Peyer's patch (tissue), 4 donors: ENCODE measurements around the gene CLNK.

ENCODE experiments used
- CTCF ChIP-seq, 6 experiments: fragments of 450-650 bp in 4 of 6; fragments of 200-600 bp in 2 of 6; sonication (generic) in 1 of 6; IDR thresholded peaks; one replicate each; pipeline ENCODE4 v1.5.1; 2017 to 2019; ENCODE audit warnings: antibody characterized with exemption in 6 of 6, mild to moderate bottlenecking in 3 of 6, moderate library complexity in 1 of 6
- POLR2A ChIP-seq, 2 donors: fragments of 450-650 bp; IDR thresholded peaks; one replicate each; pipeline ENCODE4 v1.5.1; 2017; ENCODE audit warnings: antibody characterized with exemption in 2 of 2, mild to moderate bottlenecking in 2 of 2, moderate library complexity in 2 of 2

GRCh38 chr4:10713591-10713990, 29.0 kb upstream of the CLNK start:
- no peak for TF ChIP-seq CTCF (IDR thresholded peaks at IDR 0.05)
- TF ChIP-seq POLR2A (IDR thresholded peaks at IDR 0.05), result no peak
